GM19043 (cell line): Measurements from ENCODE around the gene MAGEB10.
"Not testable (repeated sequence)": the region's sequence is repeated elsewhere in the genome, so short reads cannot be mapped to it uniquely, and the experiment has no call there.

ENCODE experiments used
- ATAC-seq: cut with Tn5 transposase; IDR thresholded peaks from one replicate; pipeline ENCODE4 v1.9.1; 2021; ENCODE audit warnings: low read depth; ENCODE audit not compliant: unreplicated experiment

The MAGEB10 gene, protein sequence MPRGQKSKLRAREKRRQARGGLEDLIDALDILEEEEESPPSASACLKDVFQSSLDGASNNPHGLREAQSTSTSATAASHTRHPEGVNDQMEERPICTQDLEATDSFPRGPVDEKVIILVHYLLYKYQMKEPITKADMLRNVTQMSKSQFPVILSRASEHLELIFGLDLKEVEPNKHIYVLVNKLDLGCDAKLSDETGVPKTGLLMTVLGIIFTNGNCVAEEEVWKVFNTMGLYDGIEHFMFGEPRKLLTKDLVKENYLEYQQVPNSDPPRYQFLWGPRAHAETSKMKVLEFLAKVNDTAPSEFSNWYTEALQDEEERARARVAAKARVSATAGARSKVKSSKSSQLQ

DNA sequence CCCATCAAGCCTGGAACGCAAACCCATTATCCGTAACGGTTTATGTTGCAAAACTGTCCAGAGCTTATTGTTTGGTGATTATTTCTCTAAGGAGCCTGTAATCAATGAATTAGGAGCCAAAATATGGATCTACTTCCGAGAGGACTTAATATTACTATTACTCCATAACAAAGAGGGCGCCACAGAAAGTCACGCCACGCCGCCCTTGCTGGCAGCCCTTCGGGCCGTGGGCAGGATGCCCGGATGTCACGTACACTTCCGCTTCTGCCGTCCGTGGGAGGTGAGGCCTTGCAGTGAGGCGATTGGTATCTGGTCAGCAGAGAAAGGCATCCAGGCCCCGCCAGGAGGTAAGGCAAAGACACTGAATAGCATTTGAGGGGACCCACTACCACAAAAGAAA, at the start of gene MAGEB10:
Gene MAGEB10 (plus strand): TSS at position 301 of the 400 bp plus-strand sequence. CDS start 13,317 bp downstream, outside the sequence.
- ATAC-seq, result no peak

DNA sequence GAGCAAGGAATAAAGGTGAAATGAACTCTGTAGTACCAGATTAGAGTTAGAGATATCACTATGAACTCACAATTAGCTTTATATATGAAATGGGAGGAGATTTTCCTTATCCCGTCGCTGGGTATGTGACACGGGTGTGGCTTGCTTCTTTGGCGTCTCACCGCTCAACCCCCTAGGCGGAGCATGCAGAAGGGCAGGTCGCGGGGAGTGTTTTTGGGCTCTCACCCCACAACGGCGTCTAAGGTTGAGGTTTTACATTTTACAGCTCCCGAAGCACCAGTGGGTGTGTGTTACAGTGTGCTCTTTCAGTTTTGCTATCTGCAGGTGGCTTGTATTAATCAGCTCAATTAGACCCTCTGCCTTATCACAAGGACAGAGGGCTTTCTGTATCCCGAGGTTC, 42.1 kb upstream of the MAGEB10 start:
- ATAC-seq, result no peak

DNA sequence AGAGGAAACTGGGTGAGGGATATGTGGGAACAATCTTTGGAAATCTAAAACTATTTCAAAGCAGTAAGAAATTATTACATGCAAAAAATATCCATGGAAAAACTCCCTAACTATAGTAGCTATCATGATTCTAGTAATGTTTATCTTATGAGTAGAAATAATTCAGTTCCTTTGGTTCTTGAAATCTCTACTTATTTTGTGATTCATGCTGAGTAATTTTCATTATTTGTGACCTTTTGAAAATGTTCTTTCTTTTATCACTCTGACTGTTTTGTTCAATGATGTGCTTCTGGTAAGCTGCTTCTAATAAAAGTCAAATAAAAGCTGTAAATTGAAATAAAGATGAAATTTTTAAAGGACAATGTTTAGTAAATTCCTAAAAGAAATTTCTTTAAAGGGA, 40.4 kb upstream of the MAGEB10 start:
- no peak for ATAC-seq

DNA sequence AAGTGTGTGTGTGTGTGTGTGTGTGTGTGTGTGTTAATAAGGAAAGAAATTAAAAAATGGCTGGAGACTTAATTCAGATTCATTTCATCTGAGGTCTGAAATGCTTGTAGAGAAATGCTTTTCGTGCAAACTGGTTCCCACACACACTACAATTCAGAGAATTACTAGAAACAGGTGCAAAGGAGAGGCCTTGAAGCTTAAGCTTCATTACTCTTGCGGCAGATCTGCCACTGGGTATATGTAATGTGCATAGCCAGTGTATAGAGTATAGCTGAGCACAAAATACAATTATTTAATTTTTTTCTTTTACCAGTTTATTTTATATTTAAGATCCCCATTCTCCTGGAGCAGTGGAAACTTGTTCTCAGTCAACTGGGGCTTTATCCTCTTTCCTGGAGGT, 31.8 kb upstream of the MAGEB10 start:
- ATAC-seq, result no peak

DNA sequence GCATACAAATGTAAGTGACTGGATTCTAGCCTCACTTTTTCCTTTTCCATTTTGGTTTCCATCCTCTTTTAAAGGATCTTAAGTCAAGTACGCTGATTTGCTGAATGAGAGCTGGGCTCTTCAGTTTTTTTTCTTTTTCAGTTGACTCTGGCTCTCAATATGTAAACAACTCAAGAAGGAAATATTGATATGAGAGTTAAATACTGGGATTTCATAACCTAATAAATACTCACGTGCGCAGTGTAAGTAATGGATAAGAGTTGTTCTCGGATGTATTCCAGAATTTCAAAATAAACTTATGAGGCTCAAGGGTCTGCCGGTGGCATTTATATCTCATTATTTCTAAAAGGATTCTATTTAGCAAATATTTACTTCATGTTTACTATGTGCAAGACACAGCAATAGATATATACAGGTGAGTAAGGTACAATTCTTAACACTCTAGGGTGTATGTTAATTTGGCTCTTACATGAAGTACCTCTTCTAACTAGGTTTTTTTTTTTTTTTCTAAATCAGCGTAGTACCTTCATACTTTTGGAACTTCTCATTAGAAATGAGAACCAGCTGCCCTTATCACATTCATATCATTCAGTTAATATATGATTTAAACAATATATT, 11.0 kb upstream of the MAGEB10 start:
- ATAC-seq, result no peak

DNA sequence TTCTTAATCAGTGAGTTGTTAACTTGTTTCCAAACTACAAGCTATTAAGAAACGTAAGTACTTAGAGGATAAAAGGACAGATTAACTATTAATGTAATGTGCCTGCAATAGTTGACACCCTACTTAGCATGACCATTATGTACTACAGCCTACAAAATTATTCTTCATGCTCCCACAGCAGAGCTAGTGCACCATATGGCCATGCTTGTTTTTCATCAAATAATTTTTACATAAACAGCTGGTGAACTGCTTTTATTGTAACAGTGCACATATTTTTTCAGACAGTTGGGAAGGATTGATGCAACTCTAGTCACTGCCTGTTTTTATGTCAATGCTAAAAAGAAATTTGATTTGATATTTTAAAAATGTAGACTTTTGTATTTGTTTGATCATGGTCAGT, 10.2 kb upstream of the MAGEB10 start:
- no peak for ATAC-seq

DNA sequence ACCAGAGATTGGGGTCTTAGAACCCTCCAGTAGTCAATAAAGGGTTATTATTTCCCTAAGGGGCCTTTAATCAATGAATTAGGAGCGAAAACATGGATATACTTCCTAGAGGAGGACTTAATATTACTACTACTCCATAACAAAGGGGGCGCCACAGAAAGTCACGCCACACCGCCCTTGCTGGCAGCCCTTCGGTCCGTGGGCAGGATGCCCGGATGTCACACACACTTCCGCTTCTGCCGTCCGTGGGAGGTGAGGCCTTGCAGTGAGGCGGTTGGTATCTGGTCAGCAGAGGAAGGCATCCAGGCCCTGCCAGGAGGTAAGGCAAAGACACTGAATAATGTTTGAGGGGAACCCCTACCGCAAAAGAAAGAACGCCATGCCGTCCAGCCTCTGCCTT, 436 bp downstream of the MAGEB10 start:
- ATAC-seq, result no peak

DNA sequence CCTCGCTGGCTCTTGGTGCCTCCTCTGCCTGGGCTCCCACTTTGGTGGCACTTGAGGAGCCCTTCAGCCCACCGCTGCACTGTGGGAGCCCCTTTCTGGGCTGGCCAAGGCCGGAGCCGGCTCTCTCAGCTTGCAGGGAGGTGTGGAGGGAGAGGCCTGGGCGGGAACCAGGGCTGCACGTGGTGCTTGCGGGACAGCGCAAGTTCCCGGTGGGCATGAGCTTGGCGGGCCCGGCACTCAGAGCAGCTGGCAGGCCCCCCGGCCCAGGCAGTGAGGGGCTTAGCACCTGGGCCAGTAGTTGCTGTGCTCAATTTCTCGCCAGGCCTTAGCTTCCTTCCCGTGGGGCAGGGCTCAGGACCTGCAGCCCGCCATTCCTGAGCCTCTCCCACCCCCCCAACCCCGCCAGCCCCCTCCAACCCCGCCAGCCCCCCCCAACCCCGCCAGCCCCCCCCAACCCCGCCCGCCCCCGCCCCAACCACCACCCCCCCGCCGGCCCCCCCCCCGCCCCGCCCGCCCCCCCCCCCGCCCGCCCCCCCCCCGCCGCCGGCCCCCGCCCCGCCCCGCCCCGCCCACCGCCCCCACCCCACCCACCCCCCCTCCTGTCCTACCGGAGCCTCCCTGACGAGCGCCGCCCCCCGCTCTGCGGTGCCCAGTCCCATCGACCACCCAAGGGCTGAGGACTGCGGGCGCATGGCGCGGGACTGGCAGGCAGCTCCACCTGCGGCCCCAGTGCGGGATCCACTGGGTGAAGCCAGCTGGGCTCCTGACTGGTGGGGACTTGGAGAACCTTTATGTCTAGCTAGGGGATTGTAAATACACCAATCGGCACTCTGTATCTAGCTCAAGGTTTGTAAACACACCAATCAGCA, 1.4 kb downstream of the MAGEB10 start:
- ATAC-seq, result not testable (repeated sequence)

DNA sequence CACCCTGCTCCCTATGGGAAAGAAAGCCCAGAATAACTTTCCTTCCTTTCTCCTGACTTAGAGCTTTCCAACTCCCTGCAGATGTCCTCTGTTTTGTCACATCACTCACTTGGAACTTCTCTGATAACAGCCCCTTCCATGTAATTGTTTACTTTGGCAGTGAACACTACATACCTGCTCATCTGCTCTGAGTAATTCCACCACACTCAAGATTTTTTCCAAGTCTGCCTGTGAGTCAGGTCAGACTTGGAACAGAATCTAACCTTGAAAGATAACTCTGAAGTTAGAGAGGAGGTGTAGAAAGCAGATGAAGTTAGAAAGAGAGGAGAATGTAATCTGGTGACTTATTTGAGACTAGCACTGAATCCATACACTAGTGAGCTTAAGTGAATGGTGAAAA, 7.4 kb downstream of the MAGEB10 start:
- no peak for ATAC-seq

DNA sequence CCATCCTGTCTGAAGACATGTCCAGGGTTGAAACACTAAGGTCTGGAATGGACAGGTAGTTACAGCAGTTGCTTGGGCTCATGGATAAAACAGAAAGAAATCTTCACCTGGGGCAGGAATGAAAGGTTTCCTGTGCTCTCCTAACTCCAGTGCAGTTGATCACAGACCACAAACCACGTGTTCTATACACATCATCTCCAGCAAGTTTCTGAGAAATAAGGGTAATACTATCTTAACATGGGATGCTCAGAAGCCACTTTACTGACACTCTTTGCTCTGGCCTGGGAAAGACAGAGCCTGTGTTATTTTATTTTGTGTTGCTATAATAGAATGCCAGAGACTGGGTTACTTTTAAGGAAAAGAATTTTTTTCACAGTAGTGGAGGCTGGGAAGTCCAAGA, 16.0 kb downstream of the MAGEB10 start:
- ATAC-seq, result no peak

DNA sequence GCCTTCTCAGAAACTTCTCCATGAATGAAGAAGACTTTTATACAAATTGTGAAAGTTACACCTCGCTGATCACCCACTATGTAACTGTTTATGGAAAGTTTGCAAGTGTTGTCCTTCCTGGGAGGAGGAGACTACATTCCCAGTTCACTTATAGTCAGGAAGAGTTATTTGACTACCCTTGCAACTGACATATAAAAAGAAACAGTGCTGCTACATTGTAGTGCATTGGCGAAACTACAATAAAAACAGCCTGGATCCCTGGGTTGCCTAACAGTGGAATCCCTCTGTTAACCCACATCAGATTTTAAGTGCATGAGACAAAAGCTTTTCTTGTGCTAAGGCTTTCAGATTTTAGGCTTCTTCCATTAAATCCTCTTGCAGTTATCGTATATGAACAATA, 30.4 kb downstream of the MAGEB10 start:
- no peak for ATAC-seq

DNA sequence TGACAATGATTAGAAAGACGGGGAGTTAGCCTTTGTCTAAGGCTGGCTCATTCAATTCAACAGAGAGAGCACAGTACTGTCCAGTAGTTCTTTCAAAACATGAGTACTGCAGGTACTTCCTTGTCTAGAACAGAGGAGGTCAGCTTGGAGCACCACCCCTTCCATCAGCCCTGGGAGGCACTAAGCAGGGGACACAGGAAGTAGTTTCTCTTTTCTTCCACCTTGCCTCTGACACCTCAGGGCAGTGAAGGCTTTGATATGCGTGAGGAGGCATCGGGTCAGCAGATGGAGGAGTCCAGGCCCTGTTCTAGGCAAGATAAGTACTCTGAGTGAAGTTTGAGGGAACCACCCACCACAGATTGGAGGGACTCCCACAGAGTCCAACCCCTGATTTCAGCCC, 33.1 kb downstream of the MAGEB10 start:
- ATAC-seq, result no peak

DNA sequence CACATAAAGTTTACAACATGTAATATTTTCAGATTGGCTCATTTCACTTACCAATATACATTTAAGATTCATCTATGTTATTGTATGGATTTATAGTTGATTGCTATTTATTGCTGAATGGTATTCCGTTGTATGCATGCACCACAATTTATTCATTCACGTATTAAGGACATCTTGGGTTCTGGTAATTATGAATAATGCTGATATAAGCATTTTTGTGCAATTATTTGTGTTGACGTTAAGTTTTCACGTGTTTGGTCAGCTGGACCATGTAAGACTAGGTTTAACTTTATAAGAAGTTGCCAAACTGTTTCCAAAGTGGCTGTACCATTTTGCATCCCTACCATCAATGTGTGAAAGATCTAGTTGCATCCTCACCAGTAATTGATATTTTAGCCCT, 35.1 kb downstream of the MAGEB10 start:
- ATAC-seq, result no peak

DNA sequence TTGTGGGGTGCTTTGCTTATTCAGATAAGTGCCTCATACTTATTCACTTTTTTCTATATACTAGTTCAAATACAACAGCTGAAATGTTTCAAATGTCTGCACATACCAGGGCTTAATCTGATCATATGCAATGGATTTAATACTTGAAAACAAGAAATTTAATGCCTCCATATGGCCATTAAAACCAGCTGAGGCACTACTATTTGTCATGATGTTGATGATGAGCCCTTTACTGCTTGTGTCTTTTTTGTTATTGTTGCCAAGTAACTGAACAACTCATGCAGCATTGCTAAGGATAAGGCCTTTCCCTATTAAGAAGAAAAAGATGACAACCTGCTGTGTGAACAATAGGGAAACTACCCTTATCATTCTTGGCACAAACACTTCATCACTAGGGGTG, 52.5 kb downstream of the MAGEB10 start:
- no peak for ATAC-seq

DNA sequence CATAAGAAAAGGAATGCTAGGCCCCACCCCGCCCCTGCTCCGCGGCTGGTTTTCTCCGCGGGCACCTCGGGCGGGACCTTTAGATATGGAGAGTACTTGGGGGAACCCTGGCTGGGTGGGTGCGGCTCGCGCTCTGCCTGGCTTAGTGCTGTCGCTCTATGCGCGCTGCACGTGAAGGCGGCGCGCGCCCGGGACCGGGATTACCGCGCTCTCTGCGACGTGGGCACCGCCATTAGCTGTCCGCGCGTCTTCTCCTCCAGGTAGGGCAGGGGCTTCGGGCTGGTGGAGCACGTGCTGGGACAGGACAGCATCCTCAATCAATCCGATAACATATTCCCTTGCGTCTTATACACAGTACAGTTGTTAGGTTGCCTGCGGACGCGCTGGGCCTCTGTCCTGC, 56.0 kb downstream of the MAGEB10 start:
- ATAC-seq, result no peak
